Mesodermal cell (in vitro differentiated cells): ENCODE results near the gene DAAM1.

Source experiments
- H3K27ac ChIP-seq: 2 replicates; pipeline ENCODE4 v1.7.0; 2013; ENCODE audit warnings: mild to moderate bottlenecking, low read depth, low read length, moderate library complexity; ENCODE audit not compliant: severe bottlenecking
- H3K36me3 ChIP-seq: 2 replicates; pipeline ENCODE4 v1.7.1; 2013; ENCODE audit warnings: mild to moderate bottlenecking, low read length, moderate library complexity; ENCODE audit not compliant: control insufficient read depth, insufficient read depth
- H3K4me1 ChIP-seq: one replicate; pipeline ENCODE4 v1.7.1; 2013; ENCODE audit warnings: mild to moderate bottlenecking, low read length; ENCODE audit not compliant: insufficient read depth, control insufficient read depth, poor library complexity, severe bottlenecking
- H3K4me3 ChIP-seq: 2 replicates; pipeline ENCODE4 v1.7.0; 2013; ENCODE audit warnings: low read length, control low read depth, mild to moderate bottlenecking; ENCODE audit not compliant: insufficient read depth, poor library complexity, severe bottlenecking; ENCODE audit errors: extremely low read depth
- H3K9me3 ChIP-seq: 2 replicates; pipeline ENCODE4 v1.7.1; 2013; ENCODE audit warnings: mild to moderate bottlenecking, low read length, moderate library complexity; ENCODE audit not compliant: control insufficient read depth
- WGBS, 2 experiments: methylation state at CpG; one replicate each; pipeline ENCODE4 v1.1.5; 2013; ENCODE audit warnings: missing lambda C conversion rate in 2 of 2; ENCODE audit not compliant: insufficient coverage in 2 of 2; 5-methylcytosine and 5-hydroxymethylcytosine counted together

The DAAM1 gene

DNA sequence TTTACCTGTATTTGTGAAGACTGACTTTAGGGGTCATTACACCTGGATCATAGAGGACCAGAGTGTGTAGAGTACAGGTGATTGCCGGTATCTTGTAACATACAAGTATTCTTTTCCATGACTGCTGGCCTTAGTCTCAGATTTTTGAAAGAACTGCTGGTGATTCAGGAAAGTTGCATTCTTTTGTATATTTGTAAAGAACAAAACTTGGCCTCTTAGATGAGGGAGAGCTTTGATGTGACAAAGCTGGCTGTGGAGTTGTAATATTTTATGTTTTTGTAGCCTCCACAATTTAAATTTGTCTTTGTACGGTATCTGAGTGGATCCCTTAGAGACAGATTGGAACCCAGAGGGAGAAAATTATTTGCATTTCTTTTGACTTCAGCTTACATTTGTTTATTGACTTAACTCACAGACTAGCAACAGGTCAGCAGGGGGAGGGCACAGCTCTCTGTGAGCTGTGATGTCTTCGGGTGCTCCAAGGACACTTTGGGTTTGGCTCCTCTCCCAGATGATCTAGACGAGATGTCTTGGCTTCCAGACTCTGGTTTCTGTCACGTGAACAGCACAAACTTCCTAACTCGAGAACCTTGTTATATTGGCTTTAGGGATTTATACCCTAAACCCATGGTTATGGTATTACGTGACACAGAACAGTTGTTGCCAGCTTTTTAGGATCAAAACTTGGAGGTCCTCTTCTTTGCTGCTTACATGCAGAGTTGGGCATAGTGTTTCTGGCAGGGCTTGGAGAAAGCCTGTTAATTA lies 65.9 kb downstream of the DAAM1 start:
- WGBS, 2 experiments = 74 to 85% methylated on average over 4 to 5 of the region's 7 CpGs
- Histone ChIP-seq H3K36me3 (no peaks in the 10 kb centered on the region), H3K4me1 (peaks cover 9% of the 10 kb centered on the region), H3K9me3 (no peaks in the 10 kb centered on the region), H3K27ac (peak overlapping the region; percentile 10), H3K4me3 (no peak overlapping the region)

DNA sequence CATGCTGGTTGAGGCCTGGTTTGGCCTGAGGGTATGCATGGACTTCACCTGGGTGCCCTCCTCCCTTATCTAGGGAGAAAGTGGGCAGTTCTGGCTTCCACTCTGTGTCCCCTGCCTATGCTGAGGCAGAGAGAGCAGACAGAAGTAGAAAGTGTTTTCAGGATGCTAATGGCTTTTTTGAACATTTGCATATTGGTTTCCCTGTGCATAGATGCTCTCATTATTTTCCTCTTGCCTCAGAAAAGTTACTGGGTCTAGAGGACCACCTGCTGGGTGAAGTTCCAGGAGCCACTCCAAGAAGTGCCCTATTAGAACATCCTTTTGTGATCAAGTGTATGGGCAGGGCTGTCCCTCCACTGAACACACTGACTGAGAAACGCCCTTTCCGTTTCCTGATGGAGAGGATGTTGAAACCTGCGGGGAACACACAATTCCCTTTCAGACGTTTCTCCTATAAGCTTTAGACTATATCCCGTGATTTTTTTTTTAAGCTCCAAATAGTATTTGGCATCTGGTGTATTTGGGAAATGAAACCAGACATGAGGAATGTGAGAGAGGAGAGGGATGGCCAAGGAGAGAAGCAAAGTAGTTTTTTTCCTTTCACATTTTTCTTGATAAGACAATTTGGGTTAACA lies 66.6 kb downstream of the DAAM1 start:
- peaks cover 9% of the 10 kb centered on the region for H3K4me1 ChIP-seq
- no peaks in the 10 kb centered on the region for H3K36me3 ChIP-seq
- no peak overlapping the region for H3K27ac ChIP-seq
- no peak overlapping the region for H3K4me3 ChIP-seq
- 77% methylated on average over 3 of the region's 5 CpGs; no CpG with 5 or more reads in 1 of the 2 experiments for WGBS, 2 experiments
- no peaks in the 10 kb centered on the region for H3K9me3 ChIP-seq

- Histone ChIP-seq H3K4me3 (no peak overlapping the region), H3K4me1 (peaks cover 9% of the 10 kb centered on the region), H3K9me3 (no peaks in the 10 kb centered on the region), H3K27ac (no peak overlapping the region), H3K36me3 (no peaks in the 10 kb centered on the region)
- WGBS, 2 experiments = 100% methylated on average over 1 of the region's 1 CpG
Measured at GRCh38 chr14:59256331-59256730, 67.9 kb downstream of the DAAM1 start.

GRCh38 chr14:59261334-59261733 lies 72.9 kb downstream of the DAAM1 start:
- H3K4me1 ChIP-seq = no peaks in the 10 kb centered on the region
- 60 to 91% methylated on average over 1 of the region's 3 CpGs for WGBS, 2 experiments
- no peak overlapping the region for H3K4me3 ChIP-seq
- H3K9me3 ChIP-seq = no peaks in the 10 kb centered on the region
- H3K27ac ChIP-seq = no peak overlapping the region
- peaks cover 26% of the 10 kb centered on the region for H3K36me3 ChIP-seq

DNA sequence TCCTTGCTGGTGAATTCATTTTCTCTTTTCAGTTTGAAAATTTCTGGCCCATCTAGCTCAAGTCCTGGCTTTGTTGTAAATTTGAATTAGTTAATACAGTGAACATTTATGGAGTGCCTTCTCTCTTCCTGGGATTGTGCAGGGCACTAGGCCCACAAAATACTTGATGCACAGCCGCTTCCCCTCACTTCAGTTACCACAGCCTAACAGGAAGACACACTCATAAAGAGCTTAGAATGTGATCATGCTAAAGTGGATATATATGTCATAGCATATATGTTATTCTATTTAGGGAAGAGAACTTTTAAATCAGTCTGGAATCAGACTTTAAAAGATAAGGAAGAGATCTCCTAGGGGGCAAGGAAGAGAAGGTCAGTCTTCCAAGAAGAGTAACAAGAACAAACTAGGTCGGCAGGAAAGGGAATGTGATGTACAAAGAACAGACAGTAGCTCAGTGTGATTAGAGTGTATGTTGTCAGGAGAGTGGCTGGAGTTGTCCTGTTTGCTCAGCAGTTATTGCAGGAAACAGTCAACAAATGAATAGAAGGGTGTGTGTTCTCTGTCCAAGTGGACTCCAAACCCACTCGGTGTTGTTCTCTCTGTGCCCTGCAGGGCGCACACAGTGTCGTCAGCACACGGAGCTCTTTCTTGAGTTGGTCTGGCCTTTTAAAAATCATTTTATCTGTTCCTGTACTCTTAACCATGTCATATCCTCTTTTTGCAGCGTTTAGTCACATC lies 74.4 kb downstream of the DAAM1 start:
- no peaks in the 10 kb centered on the region for H3K9me3 ChIP-seq
- no peak overlapping the region for H3K27ac ChIP-seq
- peaks cover 39% of the 10 kb centered on the region for H3K36me3 ChIP-seq
- no peak overlapping the region for H3K4me3 ChIP-seq
- 83 to 86% methylated on average over 3 to 6 of the region's 7 CpGs for WGBS, 2 experiments
- no peaks in the 10 kb centered on the region for H3K4me1 ChIP-seq

DNA sequence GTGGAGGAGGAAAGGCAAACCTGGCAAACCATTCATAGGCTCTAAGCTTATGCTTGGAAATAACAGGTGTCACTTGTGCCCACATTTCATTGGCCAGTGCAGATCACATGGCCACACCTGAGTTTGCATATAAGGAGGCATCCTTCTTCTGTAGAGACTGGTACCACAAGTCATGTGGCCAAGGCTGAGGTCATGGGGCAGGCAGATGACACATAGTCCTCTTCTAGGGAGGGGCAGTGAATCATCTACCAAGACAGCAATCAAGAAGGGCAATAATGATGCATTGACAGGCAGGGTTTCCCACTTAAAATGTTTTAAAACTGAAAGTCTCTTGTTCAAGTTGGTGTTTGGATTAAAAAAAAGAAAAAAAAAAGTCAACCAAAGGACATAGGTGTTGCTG lies 77.3 kb downstream of the DAAM1 start:
- no peaks in the 10 kb centered on the region for H3K9me3 ChIP-seq
- no peak overlapping the region for H3K4me3 ChIP-seq
- H3K27ac ChIP-seq = no peak overlapping the region
- H3K4me1 ChIP-seq = no peaks in the 10 kb centered on the region
- peaks cover 50% of the 10 kb centered on the region for H3K36me3 ChIP-seq

DNA sequence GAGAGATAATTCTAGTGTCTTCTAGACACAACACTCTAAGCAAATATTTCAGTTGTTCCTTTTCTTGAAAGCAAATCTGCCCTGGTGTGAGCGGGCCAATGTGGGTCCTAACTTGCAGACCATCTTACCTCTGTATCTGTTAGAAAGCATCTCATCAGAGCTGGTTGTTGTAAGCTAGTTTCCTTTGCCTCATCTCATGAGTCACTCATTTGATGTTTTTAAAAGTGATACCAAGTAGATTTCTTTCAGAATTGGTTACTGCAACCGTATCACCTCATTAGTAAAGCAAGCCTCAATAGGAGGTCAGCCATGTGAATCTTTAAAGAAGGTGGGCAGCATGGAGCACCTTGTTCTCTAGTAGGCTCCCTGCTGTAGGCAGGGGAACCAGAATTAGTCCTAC lies 78.6 kb downstream of the DAAM1 start:
- Histone ChIP-seq H3K9me3 (no peaks in the 10 kb centered on the region), H3K4me3 (no peak overlapping the region), H3K4me1 (no peaks in the 10 kb centered on the region), H3K36me3 (peaks cover 50% of the 10 kb centered on the region), H3K27ac (no peak overlapping the region)
- 82 to 100% methylated on average over 1 to 2 of the region's 2 CpGs for WGBS, 2 experiments

GRCh38 chr14:59268011-59268410 lies 79.5 kb downstream of the DAAM1 start:
- 94 to 97% methylated on average over 5 of the region's 10 CpGs for WGBS, 2 experiments
- Histone ChIP-seq H3K27ac (no peak overlapping the region), H3K36me3 (peaks cover 50% of the 10 kb centered on the region), H3K9me3 (no peaks in the 10 kb centered on the region), H3K4me3 (no peak overlapping the region), H3K4me1 (no peaks in the 10 kb centered on the region)

- H3K4me3 ChIP-seq = no peak overlapping the region
- H3K9me3 ChIP-seq = no peaks in the 10 kb centered on the region
- no peak overlapping the region for H3K27ac ChIP-seq
- no peaks in the 10 kb centered on the region for H3K4me1 ChIP-seq
- 85 to 86% methylated on average over 2 to 4 of the region's 5 CpGs for WGBS, 2 experiments
- peaks cover 46% of the 10 kb centered on the region for H3K36me3 ChIP-seq
Measured at GRCh38 chr14:59268858-59269257, 80.4 kb downstream of the DAAM1 start.

DNA sequence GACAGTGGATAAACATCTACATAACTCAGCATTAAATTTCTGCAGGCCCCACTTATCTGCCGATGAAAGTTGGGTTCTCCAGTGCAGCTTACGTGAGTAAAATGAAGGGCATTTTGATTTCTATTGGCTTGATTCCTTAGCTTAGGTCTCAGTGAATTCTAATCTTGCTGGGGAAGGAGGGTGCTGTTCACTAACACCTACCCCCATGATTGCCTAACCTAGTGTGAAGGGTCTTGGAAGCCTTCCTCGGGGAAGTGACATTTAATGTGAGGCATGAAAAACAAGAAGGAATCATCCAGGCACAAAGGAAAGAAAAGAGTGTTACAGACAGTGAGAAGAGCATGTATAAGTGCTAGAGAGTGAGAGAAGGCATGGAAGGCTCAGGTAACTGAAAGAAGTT lies 81.0 kb downstream of the DAAM1 start:
- Histone ChIP-seq H3K27ac (no peak overlapping the region), H3K4me3 (no peak overlapping the region), H3K36me3 (peaks cover 43% of the 10 kb centered on the region), H3K4me1 (no peaks in the 10 kb centered on the region), H3K9me3 (no peaks in the 10 kb centered on the region)
- 88 to 100% methylated on average over 1 of the region's 3 CpGs for WGBS, 2 experiments

GRCh38 chr14:59271256-59271655 lies 82.8 kb downstream of the DAAM1 start:
- Histone ChIP-seq H3K4me1 (peaks cover 11% of the 10 kb centered on the region), H3K36me3 (peaks cover 25% of the 10 kb centered on the region), H3K9me3 (no peaks in the 10 kb centered on the region), H3K4me3 (no peak overlapping the region), H3K27ac (no peak overlapping the region)
- WGBS, 2 experiments = no CpG with 5 or more reads among the region's 2 CpGs
